ENCODE data around the gene IMMP2L.
"Not testable (repeated sequence)": the region's sequence is repeated elsewhere in the genome, so short reads cannot be mapped to it uniquely, and the experiment has no call there.

IMMP2L gene

DNA sequence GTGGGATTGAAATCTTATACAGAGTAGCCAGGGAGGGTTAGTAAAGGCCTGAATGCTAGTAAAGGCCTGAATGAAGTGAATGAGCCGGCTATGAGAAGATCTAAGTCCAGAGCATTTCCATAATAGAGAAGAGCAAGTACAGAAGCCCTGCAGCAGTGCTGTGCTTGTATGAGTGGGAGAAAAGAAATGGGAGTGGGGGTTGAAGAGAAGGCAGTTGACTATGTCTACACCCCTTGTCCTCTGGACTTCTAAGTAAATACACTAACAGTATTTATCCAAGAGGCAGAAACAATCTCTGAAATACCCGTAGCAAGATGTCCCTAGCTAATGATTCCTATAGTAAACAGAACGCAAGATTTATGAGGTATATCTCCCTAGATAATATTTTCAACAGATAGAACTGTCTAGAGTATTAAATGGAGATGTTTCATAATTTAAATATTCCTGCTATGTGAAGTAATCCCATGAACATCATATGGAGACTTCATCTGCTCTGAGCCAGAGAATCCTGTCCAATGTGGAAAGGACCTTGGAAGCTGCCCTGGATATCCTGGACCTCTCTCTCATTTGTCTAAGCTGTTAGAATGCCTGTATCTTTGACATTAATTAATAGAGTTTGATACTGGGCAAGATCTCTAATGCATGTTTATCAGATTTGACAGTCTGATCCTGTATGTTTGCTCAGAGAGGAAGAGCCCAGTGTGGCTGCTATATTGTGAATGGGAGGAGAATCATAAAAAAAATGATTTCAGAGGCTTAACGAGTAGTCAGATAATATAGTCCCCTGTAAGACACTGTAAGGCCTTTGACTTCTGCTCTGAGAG lies 299.8 kb downstream of the IMMP2L start:
- no peak for DNase-seq (ENCODE audit: low spot score)

DNA sequence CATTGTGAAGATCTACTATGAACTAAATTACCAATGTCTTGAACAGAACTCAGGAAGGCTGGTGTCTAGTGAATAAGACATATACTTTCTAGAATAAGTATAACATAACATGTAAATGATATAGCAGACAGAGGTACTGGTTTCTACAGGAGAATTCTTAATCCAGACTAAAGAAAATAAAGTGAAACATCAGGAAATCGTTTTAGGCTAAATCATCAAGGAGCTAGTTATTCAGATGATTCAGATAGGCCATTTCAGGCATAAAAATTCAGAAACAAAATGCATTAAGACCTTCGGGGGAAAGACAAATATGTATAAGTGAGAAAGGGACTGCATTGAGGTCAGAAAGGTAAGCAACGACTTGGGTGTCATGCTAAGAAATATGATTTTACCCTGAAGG lies 300.8 kb downstream of the IMMP2L start:
- DNase-seq (ENCODE audit: low spot score) = no peak

DNA sequence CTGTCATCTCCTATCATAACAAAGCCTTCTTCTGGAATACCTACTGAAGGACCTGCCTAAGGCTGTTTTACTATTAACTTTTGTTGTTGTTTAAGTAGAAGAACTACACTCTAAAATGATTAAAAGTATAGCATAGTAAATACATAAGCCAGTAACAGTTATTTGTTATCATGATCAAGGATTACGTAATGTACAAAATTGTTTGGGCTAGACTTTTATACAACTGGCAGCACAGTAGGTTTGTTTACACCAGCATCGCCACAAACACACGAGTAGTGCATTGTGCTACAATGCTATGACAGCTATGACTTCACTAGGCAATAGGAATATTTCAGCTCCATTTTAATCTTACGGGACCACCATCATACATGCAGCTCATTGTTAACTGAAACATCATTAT lies 302.3 kb downstream of the IMMP2L start:
- no peak for DNase-seq (ENCODE audit: low spot score)

DNA sequence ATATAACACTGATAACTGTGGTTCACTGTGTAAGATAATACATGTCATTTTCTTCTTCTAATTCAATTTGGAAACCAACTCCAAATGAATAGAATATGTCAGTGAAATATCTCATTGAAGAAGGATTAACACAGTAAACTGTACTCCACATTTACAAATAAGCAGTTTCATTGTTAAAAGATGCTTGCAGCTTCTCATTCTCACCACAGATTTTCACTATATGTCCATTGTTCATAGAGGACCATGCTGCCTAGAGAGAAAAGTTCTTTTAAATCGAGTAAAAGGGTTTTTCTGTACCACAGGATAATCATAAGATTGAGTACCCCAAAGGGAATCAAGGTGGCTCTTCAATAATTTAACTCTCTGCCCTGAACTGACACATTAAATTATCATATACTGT lies 305.9 kb downstream of the IMMP2L start:
- DNase-seq (ENCODE audit: low spot score) = no peak

DNA sequence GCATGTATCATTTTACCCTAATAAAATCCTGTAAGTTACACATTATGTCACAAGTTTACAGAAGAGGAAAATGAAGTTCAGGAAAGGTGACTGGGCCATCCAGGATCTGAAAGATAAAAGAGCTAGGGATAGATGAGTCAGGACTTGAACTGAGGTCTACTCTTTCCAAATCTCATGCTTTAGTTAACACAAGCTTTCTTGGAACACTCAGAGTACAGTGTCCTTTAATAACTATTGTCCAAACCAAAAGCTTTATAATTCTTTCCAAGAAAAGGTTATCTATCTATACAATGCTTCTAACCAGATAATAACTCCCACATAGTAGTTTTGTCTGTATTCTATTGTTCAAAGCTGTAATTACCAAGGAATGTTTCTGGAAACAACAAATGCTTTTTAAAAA lies 306.7 kb downstream of the IMMP2L start:
- no peak for DNase-seq (ENCODE audit: low spot score)

DNA sequence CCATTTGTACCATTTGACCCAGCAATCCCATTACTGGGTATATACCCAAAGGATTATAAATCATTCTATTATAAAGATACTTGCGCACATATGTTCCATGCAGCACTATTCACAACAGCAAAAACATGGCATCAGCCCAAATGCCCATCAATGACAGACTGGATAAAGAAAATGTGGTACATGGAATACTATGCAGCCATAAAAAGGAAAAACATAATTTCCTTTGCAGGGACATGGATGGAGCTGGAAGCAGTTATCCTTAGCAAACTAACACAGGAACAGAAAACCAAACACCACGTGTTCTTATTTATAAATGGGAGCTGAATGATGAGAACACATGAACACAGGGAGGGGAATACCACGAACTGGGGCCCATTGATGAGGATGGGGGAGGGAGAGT lies 310.9 kb downstream of the IMMP2L start:
- not testable (repeated sequence) for DNase-seq (ENCODE audit: low spot score)

DNA sequence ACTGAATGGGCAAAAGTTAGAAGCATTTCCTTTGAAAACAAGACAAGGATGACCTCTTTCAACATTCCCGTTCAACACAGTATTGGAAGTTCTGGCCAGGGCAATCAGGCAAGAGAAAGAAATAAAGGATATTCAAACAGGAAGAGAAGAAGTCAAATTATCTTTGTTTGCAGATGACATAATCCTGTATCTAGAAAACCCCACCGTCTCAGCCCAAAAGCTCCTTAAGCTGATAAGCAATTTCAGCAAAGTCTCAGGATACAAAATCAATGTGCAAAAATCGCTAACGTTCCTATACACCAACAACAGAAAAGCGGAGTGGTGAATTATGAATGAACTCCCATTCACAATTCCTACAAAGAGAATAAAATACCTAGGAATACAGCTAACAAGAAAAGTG lies 312.5 kb downstream of the IMMP2L start:
- not testable (repeated sequence) for DNase-seq (ENCODE audit: low spot score)

DNA sequence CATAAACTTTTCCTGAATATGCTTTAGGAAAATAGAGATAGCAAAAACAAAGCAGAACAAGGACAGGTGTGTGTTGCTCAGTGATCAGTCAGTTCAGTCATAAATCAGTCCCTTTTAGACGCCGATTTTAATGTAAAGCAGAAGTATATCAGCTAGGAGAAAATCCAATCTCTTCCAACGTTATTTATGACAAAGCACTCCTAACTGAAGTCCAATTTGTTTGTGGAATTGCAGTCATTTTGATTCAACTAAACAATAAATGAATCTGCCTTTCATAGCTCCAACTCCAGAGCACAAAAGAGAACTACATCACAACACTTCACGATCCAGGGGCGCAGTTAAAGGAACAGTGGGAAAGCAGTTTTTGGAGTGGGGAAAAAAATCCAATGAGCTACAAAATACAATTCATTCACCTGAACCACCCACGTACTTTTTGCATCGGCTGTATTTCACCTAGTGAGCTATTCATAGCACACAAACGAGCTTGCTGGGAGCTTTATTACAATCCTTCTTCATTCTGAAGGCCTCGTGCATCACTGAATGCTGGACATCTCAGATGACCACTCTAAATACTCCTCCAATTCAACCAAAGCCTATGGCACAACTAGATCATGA lies 320.0 kb downstream of the IMMP2L start:
- DNase-seq (ENCODE audit: low spot score) = no peak

DNA sequence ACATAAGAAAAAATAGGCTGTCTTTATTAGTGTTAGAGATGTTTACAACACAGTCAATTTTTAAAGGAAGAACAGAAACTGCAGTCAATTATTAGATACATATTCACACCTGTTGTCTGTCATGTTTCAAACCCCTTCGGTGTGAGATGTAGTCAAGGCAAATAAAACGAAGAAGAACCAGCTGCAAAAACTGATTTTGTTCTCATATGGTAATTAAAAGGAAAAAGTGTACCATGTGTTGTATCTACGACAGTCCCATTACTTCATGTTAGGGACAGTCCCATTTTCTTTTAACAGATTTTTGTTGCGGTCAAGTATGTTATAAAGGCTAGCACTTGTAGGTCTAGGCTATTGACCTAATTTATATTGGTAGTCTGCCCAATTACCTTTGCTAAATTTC lies 321.9 kb downstream of the IMMP2L start:
- no peak for DNase-seq (ENCODE audit: low spot score)

DNA sequence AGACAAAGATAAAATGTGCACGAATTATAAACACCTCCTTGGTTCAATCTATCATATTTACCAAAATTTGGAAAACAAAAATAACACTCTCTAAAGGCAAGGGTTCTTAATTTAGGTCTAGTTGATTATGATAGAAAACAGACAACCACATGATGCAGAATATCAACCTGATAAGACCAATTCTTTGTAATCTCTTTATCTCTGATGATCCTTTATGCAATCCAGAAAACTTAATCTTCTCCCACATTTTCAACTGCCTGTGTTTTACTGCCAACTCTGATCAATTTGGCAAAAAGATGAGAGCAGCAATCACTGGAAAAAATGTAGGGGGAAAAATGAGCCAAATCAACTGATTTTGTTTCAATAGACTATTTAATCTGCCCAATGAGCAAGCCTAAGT lies 322.9 kb downstream of the IMMP2L start:
- no peak for DNase-seq (ENCODE audit: low spot score)

DNA sequence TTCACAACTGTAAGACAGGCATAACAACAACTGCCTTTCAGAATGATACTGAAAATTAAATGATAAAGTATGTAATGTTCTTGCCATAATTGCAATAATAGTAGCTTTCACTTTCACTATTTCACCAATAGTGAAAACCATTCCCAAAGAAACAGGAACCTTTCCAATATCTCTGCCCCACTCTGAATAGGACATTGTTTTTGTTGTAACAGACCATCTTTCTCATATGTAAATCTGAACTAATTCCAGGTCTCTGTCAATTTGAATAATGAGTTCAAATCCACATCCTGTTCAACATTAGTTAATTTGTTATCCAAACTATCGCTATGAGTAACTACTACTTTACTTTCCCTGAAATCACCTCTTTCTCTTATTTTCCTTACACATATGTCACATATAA lies 323.4 kb downstream of the IMMP2L start:
- DNase-seq (ENCODE audit: low spot score) = no peak

DNA sequence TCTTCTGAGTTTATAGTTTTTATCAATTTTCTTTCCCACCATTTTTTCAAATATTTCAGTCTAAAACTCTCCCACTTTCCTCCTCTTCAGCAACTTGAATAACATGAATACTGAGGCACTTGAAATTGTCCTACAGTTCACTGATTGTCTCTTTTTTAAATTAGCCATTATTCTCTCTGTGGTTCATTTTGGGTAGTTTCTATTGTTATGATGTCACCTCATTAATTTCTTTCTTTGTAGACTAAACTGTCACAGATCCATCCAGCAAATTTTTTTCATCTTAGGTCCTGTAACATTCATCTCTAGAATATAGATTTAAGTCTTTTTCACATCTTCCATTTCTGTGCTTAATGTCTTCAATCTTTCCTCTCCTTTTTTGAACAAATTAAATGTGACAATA lies 326.6 kb downstream of the IMMP2L start:
- DNase-seq (ENCODE audit: low spot score) = no peak

DNA sequence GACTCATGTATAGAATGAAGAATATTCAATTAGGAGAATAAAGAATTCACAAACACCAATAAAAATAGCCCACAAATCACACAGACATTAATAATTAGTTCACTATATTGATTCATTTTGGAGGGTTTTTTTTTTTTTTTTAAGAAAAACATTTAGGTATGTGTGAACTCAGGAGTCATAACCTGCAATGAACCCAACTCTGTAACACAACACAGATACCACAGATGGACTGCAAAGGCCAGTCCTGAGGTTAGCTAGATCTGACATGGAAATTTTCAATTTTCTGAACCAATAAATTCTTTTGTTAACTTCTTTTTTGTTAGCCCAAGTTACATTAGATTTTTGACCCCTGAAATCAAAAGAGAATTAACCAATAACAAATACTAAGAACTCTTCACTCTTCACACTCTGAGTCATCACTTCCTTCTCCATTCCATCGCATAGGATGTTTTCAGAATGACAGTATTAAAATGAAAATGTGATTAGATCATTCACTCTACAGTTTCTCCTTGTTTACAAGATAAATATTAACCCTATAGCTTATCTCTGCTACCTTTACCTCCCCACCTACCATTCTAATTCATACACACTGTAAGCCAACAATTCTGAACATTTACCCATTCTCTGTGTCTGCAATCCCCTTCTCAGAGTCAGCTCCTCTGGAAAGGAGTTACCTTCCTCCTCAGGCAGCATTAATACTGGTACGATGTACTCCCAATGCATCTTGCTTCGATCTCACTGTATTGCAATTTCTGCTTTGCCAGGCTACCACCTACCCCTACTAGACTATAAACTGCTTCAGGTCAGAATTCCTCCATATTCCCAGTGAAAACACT lies 329.8 kb downstream of the IMMP2L start:
- DNase-seq (ENCODE audit: low spot score) = no peak

DNA sequence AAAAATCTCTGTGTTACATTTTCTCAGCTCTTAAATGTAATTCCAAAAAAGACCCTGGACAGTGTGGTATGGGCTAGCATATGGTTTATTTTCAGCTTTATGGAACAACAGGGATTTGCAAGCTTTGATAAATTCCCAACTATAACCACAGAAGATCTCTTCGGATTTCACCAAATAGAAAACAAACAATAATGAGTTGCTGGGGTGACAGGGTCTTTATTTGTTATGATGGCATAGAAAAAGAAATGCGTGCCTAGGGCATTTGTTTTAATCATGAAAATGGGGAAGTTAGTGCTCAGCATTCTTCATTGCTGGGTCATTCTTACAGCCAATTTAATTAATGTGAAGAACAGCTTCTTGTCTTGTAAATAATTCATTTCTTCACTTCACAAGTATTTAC lies 332.4 kb downstream of the IMMP2L start:
- no peak for DNase-seq (ENCODE audit: low spot score)

DNA sequence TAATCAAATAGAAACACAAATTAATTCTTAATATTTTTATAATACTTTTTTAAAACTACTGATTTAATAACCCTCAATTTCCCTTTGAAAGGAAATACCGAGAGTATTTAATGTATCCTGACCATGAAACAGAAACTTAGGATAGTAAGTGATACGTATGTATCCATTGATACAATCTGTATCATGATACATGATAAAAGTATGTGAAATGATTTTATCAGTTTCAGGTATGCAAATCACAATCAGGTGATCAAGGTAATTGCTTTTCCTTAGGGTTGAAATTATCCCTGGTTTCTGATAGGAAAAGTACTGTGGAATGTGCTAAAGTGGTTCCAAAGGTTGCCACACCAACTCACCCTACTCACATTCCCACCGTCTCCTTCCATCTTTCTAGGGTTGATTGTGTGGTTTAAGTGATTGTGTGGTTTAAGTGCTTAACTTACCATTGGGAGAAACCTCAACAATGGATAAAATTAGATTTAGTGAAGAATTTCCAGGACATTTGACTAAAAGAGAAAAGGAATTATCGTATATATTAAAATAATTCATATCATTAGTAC lies 333.0 kb downstream of the IMMP2L start:
- DNase-seq (ENCODE audit: low spot score) = no peak

DNA sequence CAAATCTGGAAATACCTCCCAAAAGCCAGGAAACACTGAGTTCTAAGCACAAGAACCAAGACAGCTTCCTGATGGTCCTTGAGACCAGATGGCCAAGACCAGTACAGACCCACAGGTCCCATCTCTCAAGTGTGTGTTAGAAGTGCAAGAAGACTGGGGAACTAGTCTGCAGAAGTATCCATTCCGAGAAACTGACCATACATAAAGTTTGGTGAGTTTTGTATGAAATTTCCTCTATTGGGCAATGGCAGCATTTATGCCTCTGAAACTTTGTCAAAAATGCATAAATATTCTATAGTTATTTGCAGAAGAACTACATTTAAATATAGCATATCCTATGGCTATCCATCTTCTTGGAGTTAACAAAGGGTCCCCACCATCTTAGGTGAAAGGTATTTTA lies 333.9 kb downstream of the IMMP2L start:
- no peak for DNase-seq (ENCODE audit: low spot score)

DNA sequence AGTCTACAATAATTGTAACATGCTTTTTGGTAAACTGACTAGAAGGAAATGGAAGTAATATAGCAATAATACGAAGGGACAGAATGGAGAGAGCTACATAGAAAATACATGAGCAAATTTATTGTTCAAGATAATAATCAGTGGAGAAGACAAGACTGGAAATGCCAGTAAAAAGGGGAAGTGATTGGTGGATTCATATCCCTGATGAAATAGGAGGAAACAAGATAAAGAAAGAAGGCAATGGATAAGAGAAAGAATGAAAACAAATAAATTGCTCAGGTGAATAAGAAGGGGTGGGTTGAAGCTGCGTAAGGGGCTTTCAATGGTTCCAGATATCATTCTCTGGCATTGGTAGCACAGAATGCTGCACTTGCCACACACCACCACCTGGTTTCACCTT lies 335.5 kb downstream of the IMMP2L start:
- DNase-seq (ENCODE audit: low spot score) = no peak

DNA sequence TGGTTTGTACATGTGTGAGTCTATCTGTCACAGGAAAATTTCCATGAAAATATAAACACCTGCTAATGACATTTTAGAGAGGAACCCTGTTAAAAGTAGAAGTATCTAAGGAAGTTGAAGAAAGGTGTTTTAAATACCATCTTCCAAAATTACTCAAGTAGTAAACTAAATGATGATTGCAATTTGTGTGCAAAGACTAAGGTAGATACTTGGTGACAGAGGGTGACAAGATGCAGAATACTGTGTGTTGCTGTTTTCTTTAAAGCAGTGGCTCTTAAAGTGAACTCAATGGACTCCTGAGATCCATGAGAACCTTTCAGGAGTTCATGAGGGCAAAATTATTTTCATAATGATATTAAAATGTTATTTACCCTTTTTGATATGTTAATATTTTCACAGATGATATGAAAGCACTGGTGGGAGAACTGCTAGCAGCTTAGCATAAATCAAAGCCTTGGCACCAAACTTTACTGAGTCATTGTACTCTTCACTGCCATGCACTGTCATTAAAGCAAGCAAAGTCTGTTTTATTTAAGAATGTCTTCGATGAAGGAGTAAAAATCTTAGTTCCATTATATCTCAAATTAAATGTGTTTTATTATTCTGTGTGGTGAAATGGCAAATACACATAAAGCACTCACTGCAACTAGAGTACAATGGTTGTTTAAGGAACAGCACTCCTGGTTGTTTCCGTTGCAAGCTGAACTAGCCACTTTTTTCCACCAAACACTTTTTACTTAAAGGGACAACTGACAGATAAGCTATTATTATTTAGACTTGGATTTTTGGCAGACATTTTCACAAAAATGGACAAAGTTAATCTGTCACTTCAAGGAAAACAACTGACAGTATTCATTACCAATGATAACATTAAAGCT lies 337.7 kb downstream of the IMMP2L start:
- no peak for DNase-seq (ENCODE audit: low spot score)

DNA sequence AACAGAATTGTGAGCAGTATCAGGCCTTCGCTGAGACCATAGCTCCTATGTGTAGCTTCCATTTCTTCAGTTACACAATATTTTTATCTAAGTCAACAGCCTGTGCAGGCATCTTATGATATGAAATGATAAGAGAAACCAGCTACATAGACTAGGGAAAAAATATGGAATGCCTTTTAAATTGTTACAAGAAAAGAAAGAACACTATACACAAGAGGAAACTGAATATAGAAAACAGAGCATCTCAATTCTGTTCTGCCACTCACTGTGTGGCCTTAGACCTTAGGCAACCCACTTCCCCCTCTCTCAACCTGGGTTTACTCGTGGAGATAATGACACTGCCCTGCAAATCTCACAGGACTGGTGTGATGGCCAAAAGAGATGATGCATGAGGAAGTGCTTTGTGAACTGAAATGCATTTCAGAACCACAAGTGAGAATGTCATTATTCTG lies 338.5 kb downstream of the IMMP2L start:
- DNase-seq (ENCODE audit: low spot score) = no peak

DNA sequence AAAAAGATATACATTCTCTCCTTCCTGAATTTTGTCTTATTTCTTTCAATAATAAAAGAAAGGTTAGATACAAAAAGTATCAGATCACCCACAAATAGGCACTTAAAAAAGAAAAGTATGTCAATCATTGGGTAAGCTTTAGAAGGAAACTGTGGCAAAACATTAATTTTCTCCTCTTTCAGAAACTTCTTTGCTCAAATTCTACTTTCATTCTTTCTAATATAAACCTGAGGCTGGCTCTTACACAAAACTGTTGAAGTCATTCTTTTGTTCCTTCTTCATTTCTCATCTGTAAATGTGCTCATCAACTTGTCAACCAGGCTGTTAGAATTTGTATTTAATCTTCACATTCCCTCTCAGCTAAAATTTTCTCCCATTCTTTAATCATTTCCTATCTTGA lies 346.7 kb downstream of the IMMP2L start:
- no peak for DNase-seq (ENCODE audit: low spot score)

DNA sequence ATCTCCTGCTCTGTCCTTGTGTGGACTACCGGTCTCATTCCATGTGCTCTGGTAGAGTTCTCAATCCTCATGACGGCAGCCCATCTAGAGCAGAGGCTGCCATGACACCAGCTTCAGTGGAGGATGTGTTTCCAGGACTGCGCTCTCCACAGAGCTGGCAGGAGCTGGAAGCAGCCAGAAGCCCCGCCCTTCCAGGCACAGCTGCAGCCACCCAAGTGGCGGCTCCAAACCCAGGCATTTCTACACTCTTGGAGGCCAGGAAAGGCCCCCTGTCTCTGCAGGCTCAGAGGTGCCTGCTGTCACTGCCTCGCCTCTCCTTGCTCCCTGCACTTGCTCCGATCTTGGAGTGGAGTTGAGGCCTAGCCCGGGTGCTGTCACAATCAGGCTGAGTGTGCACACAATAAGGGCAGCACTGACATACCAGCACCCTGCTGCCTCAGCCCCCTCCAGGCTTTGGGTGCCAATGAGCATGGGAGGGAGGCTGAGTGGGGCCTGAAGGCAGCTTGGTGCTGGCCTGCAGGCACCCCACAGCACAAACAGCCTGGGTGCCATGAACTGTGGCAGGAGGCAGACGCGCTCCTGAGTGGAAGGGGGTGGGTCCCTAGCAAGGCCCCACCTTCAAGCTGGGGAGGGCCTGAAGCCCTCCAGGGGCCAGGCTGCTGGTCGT lies 349.3 kb downstream of the IMMP2L start:
- DNase-seq (ENCODE audit: low spot score) = no peak
